Measurements from ENCODE around the gene SIGMAR1.

The SIGMAR1 gene

DNA sequence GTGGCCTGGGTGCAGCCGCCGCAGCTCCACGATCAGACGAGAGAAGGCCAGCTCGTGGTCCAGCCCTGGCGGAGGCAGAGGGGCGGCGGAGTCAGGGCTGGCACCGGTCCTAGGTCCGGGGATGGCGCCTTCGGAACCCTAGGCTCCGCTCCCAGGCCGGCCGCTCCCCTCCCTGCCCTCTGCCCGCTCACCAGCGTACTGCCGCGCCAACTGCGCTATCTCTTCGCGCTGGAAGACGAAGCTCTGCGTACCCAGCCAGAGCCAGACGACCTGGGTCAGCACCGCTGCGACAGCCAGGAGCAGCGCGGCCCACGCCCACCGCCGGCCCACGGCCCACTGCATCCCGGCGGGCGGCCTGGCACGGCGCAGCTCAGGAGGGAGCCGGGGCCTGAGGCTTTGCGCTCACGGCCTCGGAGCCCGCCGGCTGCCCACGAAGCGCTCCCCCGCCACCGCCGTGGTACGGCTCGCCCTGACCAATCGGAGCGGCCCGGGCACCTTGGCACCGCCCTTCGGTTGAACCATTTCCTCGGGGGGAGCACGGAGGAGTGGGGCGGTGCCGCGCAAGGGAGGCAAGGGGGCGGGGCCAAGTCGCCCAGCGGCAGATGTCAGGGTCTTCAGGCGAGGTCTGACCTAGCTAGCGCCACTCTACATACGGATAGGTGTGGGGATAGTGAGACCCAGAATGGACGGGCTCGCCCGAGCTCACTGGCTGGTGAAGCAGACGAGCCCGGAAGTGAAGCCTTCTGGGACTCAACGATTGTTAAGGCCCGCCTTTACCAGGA lies at the start of gene SIGMAR1:
Gene SIGMAR1 (minus strand): TSS at position 432 of the 782 bp plus-strand sequence. CDS start 90 bp downstream, at position 342.
- DNase-seq (ENCODE audit: low read depth), result peak; percentile 74

DNA sequence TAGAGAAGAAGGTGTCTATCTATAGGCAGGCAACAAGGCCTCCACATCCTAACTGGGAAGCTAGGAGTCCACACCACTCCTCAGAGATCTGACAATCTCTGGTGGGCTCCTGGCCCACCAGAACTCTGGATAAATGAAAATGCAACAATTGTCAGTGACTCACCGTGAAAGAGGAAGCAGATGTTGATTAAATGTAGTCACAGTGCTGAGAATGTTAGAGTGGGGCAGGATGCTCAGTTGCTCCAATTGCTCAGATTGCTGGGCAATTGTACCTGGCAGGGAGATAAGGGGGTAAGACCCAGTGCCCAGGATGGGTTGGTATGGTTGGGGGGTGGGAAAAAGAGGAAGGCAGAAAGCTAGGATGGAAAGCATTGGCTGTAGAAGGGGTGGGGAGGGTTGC lies 49.1 kb upstream of the SIGMAR1 start:
- no peak for DNase-seq (ENCODE audit: low read depth)

DNA sequence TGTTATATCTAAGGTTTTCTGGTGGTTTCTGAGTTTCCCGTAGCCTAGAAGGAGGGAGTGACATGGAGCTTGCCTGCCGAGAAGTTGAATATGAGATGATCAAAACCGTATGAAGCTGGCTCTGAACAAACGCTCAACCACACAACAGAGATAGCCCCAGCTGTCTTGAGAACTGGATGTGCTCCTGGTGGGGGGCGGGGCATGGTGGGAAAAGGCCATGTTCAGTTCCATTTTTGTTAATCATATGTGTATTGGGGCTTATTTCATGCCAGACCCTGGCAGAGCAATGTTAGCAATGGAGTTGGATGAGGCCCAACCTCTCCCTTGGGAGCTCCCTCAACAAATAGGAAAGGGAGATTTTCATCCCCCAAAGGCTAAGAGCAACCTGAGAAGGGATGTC lies 48.6 kb upstream of the SIGMAR1 start:
- peak; percentile 65 for DNase-seq (ENCODE audit: low read depth)

DNA sequence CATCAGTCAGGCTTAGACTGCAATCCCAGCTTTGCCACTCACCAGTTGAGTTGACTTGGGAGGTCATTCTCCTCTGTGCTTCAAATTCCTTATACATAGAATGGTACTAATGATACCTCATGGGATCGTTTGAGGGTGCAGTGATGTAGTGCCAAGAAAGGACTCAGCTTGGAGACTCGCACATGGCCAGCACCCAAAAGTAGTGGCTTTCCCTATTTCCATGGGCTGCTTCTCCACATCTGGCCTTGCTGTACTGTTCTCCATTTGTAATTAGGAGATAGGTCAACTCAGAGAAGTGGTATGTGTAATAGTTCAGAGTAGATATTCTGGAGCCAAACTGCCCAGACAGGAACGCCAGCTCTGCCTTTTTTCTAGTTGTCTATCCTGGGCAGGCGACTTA lies 48.0 kb upstream of the SIGMAR1 start:
- no peak for DNase-seq (ENCODE audit: low read depth)

DNA sequence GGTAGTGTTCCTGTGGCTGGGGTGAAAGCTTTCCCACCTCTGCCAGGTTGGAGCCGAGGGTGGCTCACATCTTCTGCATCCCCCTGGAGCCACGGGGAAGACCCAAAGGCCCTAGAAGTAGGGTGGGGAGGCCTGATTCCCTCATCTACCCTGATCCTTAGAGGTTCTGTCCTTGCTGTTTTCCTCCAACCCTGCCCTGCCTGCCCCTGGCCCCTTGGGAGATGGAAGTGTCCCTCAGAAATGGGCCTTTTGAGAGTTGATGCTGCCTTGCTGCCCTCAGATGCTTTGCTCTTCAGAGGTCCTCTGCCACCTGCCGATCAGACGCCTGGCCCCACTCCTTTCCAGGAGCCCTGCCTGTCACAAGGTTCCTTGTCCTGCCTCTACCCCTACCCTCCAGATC lies 47.2 kb upstream of the SIGMAR1 start:
- no peak for DNase-seq (ENCODE audit: low read depth)

DNA sequence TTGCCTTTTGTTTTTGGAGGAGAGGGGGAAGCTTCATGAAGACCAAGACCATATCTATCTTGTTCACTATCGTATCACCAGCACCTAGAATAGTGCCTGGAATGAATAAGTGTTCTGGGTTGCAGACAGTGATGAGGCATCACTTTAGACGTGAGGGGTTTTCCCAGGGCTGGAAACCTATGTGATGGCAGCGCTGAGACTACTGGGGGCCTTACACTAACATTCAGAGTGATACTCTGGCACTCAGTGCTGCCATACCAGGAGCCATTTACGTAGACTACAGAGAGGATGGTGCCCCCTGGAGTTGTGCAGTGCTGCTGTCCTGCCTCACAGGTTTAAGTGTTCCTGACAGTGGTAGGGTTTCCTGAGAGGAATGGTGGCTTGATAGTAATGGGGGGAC lies 46.6 kb upstream of the SIGMAR1 start:
- no peak for DNase-seq (ENCODE audit: low read depth)

DNA sequence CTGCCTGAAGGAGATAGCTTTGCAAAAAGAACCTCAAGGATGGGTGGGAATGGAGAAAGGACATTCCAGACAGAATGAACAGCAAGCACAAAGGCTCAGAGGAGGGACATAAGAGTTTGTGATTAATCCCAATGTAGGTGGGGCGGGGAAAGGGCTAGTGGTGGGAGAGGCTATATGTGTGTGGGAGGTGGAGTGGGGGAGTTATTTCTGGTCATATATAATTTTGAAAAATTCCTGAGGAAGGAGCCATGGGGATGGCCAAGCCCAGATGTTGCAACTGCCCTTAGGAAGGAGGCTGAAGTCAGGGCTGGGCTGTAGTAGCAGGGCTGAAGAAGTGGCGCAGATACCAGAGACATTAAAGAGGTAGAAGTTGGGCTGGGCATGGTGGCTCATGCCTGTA lies 38.3 kb upstream of the SIGMAR1 start:
- no peak for DNase-seq (ENCODE audit: low read depth)

DNA sequence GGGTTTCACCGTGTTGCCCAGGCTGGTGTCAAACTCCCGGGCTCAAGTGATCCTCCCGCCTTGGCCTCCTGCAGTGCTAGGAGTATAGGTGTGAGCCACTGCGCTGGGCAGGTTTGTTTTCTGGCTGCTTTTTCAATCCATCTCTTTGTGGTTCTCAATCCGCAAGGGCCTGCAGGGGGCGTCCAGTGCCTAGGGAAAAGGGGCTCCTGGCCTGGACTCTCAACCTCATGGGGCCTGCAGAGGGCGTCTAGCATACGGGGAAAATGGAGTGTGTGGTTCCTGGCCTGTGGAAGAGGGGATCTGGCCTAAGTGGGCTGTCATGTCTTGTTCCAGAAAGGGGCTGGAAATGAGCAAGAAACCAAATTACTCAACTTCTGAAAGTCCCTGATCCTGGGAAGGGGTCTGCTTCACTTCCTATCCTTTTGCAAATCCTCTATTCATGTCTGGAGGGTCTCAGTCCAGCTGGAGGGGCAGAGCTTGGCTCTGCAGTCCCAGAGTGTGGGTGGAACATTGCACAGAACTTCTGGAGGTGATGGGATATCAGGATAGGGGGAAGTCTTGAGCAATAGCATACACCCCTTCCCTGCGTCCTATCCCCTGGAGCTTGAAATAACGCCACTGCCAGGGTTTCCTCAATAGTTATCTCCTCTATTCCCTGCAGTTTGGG lies 37.6 kb upstream of the SIGMAR1 start:
- DNase-seq (ENCODE audit: low read depth), result peak; percentile 49

DNA sequence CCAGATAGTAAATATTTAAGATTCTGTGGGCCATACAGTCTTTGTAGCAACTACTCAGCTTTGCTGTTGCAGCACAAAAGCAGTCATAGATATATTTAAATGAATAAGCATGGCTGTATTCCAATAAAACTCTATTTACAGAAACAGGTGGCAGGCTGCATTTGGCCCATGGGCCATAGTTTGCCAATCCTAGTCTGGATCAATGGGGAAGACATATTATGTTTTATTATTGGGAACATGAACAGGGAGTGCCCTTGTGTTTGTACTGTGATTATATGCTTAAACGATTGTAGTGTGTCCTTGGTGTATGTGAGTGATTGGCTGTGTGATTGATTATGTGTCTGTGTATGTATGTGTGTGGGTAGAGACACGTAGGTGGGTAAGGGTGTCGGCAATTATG lies 36.9 kb upstream of the SIGMAR1 start:
- no peak for DNase-seq (ENCODE audit: low read depth)

DNA sequence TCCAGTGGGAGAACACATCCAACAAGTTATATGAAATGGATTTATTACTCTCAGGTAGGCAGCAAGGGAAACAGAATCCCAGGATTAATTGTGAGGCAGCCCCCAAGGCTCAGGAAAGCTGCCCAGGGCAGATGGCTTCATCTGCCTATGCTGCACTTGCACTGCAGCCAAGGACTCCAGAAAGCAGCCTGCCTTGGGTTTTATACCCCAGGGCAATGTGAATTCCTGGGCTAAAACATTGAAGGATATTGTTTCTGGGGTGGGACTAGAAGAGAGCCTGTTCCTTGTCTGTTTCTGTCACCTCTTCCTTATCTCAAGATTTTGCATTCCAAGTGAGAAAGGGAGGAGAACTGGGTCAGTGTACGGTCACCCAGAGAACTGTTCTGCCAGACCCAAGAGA lies 33.7 kb upstream of the SIGMAR1 start:
- DNase-seq (ENCODE audit: low read depth), result no peak

DNA sequence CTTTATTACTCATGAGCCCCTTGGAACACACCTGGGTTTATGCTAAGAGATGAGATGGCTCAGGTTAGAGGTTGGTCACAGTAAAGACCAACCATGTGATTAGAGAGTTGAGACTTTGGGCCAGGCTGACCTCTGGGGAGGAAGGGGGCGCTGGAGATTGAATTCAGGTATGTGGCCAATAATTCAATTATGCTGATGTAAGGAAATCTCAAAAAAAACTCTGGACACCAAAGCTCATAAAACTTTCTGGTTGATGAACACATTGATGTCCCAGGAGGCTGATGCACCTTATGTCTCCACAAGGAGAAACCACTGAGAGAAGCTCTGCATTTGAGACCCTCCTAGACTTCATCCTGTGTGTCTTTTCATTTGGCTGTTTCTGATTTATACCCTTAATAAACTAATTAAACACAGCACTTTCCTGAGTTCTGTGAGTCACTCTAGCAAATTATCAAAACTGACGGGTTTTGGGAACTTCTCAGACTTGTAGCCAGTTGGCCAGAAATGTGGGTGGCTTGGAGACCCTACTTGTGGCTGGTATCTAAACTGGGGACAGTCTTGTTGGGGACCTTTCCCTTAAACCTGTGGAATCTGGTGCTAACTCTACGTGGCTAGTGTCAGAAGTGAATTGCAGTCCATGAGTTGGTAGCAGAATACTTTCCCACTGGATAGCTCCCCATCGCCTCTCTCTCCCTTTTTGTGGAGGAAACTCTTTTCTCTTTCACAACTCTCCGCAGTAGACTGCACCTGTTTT lies 32.4 kb upstream of the SIGMAR1 start:
- no peak for DNase-seq (ENCODE audit: low read depth)

DNA sequence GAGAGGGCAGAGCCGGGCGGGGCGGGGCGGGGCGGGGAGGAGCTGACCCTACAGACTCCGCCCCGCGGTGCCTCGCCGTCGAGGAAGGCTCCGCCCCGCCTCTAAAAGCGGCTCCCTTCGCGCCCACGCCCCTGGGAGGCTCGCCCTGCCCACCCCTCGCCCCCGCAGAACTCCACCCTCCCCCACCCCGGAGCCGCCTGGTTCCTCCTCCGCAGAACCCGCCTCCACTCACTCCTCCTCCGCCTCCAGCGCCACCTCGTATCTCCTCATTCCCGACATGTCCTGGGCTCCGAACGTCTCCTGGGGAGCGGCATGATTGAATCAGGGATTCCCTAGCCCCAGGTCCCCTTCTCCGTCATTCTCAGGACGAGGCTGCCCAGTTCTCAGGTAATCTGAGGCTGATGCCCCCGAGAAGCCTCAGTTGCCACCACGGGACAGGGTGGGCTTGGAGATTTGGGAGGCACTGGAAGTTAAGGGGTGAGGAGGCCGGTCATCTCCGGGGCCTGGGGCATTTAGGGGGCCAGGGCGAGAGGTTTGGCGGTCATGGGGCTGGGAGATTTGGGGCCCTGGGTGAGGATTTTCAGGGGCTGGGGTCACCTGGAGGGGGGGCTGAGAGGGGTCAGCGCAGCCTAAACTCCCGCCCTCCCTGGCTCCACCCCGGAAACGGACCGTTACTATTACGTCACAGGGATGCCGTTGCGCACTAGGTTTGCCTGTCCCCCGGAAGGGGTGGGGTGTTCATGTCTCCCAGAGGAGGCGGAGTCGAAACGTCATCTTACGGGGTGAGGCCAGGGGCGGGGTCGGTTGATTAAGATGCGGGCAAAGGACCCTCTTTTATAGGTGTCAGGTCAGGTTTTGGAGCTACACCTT lies 28.0 kb upstream of the SIGMAR1 start:
- DNase-seq (ENCODE audit: low read depth), result peak; percentile 93

DNA sequence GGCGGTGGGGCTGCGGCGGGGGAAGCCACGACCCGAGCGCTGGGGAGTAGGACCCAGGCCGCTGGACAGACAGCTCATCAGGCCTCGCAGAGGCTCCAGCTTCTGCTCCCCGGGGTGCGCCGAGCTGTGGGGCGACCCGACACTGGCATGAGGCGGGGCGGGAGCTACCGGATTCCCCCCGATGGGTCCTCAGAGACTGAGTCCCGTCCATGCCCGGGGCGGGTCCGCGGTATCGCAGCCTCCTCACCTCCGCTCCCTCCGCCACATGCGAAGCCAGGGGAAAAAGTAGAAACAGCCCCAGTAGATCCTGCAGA lies 27.4 kb upstream of the SIGMAR1 start:
- no peak for DNase-seq (ENCODE audit: low read depth)

DNA sequence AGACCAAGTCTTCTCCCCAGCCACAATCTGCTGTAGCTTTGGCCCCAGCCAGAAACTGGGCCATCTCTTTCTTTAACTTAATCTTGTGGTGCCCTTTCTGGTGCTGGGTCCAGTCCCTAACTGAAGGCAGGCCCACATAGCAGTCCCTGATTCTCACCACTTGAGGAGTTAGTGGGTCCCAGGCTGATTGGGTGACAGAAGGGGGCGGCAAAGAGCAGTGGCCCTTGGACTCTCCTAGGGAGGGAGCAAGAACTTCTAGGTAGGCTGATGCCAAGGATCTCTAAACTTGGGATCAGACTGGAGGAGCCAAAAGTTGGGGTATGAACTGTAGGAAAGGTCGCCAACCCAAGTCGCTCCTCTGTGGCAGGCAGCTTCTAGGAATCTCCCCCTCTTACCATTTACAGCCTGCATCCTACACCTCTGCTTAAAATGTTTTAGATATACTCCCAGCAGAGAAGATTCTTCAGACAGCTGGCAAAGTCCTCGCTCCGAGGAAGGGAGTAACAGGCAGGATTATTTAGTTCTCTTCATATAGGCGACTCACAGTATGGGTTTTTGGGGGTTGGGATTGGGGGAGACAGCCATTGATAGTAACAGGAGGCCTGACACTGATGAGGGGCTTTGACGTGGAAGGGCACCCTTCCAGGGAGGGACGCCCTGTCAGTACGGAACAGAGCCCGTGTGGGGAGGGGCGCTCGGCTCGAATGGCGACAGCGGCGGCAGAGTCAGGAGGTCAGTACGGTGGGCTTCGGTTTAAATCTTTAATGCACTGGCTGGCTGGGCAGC lies 26.9 kb upstream of the SIGMAR1 start:
- peak; percentile 76 for DNase-seq (ENCODE audit: low read depth)

DNA sequence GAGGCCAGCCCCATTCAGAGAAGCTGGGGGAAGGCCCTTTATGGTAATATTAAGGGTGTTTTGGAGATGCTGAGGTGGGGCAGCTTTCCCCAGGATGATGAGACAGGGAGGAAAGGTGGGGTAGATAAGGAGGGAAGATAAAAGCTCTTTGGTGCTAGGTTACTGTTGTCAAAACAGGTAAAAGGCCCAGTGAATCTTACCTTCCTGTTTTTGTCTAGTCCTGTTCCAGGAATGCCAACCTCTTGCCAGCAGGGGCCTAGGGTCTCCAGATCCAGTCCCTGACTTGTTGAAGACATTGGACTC lies 25.7 kb upstream of the SIGMAR1 start:
- DNase-seq (ENCODE audit: low read depth), result no peak

DNA sequence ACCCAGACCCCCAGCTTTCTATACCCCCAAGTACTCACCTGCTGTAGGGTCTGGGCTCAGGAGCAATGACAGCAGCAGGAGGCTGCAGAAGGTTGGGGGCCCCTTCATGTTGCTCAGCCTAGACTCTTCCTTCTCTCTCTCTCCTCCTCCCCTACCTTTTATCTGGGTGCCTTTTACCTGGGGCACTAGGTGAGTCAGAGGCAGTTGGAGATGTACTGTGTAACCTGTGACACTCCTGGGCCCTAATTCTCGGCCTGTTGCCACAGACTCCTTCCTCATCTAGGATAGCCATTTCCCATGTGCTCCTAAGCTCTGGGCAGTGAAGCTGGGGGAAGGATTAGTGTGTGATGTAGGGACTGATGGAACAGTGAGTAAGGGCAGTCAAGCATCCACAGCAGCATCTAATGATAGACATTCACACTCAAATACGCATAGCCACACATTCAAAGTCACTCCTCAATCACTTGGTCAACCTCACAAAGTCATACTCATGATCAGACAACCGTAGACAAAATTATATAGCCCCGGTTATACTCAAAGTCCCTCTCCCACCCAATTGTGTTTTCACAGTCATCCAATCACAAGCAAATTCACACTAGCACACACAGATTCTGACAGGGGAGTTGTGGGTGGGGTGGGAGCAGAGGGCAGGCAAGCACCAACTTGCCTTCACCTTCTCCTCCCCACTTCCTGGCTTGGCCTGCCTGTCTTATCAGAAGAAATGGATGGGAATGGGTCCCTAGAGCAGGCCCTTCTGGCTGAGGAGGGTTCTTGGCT lies 25.1 kb upstream of the SIGMAR1 start, which contains the start of gene CCL27:
Gene CCL27 (minus strand): TSS at position 132 of the 777 bp plus-strand sequence. CDS start 24 bp downstream, at position 108.
- no peak for DNase-seq (ENCODE audit: low read depth)

DNA sequence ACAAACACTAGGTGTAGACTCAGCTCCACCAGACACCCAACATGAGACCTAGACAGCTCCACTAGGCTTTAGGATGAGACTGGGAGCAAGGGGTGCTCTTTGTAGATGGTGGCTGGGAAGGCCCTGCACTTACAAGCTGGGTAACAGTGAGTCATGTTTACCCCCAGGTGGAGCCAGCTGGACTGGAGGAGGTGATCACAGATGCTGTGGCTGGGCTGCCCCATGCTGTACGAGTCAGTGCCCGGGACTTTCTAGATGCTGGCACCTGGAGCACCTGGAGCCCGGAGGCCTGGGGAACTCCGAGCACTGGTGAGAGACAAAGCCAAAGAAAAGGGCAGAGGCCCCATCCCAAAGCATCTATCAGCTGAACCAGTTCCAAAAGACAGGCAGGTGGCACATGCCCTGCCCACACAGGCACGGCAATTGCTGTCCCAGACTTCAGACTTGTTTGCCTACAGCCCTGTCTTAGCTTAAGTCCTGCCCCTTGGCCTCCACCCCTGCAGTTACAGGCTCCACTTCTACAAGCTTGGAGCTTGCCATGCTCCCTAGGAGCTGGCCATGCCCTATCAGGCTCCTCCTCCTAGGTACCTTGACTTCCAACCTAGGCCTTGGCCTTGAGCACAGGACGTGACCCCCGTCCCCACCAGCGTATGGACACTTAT lies 22.1 kb upstream of the SIGMAR1 start:
- no peak for DNase-seq (ENCODE audit: low read depth)

DNA sequence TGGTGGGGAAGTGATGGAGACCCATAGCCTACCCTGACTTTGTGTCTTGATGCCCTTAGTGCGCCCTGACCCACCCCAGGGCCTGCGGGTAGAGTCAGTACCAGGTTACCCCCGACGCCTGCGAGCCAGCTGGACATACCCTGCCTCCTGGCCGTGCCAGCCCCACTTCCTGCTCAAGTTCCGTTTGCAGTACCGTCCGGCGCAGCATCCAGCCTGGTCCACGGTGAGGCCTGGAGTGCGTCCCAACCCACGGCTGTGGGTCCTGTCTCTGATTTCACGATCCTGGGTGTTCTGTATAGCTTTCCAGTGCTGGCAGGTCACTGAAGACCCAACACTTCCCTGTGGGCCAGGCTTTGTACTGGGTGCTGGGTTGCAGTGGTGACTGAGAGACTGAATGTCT lies 20.9 kb upstream of the SIGMAR1 start:
- no peak for DNase-seq (ENCODE audit: low read depth)

DNA sequence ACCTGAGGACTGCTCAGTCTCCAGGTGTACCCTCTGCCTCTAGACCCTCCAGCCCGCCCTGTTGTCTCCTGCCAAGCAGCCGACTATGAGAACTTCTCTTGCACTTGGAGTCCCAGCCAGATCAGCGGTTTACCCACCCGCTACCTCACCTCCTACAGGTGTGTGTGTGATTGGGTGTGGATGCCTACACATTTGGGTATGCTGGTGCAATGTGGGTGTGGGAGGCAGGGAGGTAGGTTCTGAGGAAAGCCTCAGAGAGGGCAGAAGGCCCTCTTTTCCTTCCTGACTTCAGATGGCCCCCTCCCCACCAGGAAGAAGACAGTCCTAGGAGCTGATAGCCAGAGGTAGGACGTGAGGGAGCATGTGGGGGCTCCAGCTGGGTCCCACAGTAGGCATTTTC lies 19.4 kb upstream of the SIGMAR1 start:
- no peak for DNase-seq (ENCODE audit: low read depth)

DNA sequence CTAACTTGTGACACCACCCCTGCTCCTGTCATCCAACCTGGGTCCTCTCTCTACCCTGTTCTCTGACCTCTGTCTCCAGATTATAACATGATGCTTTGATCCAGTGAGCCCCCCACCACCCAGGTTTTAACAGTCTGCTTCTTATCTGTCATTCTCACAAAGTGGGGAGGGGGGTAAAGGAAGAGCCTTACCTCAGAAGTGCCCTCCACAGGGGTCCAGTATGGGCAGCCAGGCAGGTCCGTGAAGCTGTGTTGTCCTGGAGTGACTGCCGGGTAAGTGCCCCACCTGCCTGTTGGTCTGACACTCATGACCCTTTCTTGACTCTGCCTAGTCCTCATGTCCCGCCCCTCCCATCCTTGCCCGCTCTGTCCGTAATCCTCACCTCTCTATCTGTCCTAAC lies 17.8 kb upstream of the SIGMAR1 start:
- DNase-seq (ENCODE audit: low read depth), result no peak
